LoVo (cell line): Measurements from ENCODE around the gene REXO1.

ENCODE experiments used
- DNase-seq: peaks from one replicate; pipeline ENCODE4 v3.0.0-alpha.2; 2016; ENCODE audit warnings: low spot score

The REXO1 gene

GRCh38 chr19:1766800-1767352 lies 81.4 kb downstream of the REXO1 start:
- DNase-seq = no peak

- DNase-seq = no peak
Measured at GRCh38 chr19:1765904-1766799, 82.1 kb downstream of the REXO1 start.
